HG03175 (cell line): ENCODE data around the gene ID1.
A peak's percentile ranks its signal among the peaks of the same experiment; 100 is the strongest.

Experiments
- ATAC-seq: cut with Tn5 transposase; IDR thresholded peaks from one replicate; pipeline ENCODE4 v1.9.1; 2021; ENCODE audit warnings: mild to moderate bottlenecking, moderate library complexity; ENCODE audit not compliant: unreplicated experiment

The ID1 gene

GRCh38 chr20:31605031-31605901, at the start of gene ID1:
TSS of gene ID1 (plus strand) at chr20:31605289. CDS start at chr20:31605388, 99 bp downstream.
- peak; percentile 84 for ATAC-seq

GRCh38 chr20:31559704-31560093, 45.4 kb upstream of the ID1 start:
- no peak for ATAC-seq

- peak; percentile 48 for ATAC-seq
These were observed 44.9 kb upstream of the ID1 start for GRCh38 chr20:31560094-31560745.

- ATAC-seq, result no peak
These were observed 44.1 kb upstream of the ID1 start for GRCh38 chr20:31560746-31561598.

GRCh38 chr20:31562241-31562640, 42.8 kb upstream of the ID1 start:
- no peak for ATAC-seq

GRCh38 chr20:31564284-31564683, 40.8 kb upstream of the ID1 start:
- no peak for ATAC-seq

GRCh38 chr20:31565699-31566318, 39.3 kb upstream of the ID1 start:
- no peak for ATAC-seq

- ATAC-seq, result no peak
These were observed 38.8 kb upstream of the ID1 start for GRCh38 chr20:31566319-31566657.

- ATAC-seq, result no peak
These were observed 38.3 kb upstream of the ID1 start for GRCh38 chr20:31566658-31567379.

- ATAC-seq, result no peak
These were observed 37.7 kb upstream of the ID1 start for GRCh38 chr20:31567380-31567720.

GRCh38 chr20:31568041-31568731, 36.9 kb upstream of the ID1 start:
- ATAC-seq, result no peak

- ATAC-seq, result no peak
These were observed 36.3 kb upstream of the ID1 start for GRCh38 chr20:31568773-31569162.

- no peak for ATAC-seq
These were observed 35.7 kb upstream of the ID1 start for GRCh38 chr20:31569163-31570020.

GRCh38 chr20:31570021-31570463, 35.0 kb upstream of the ID1 start:
- no peak for ATAC-seq

- no peak for ATAC-seq
These were observed 34.1 kb upstream of the ID1 start for GRCh38 chr20:31570735-31571617.

- ATAC-seq, result no peak
These were observed 32.9 kb upstream of the ID1 start for GRCh38 chr20:31572042-31572700.
